NCI-H446 treated with DMSO at 0.1 percent for 48 hours (cell line): ENCODE measurements around the gene ZMIZ1.

ENCODE experiments used
- DNase-seq: peaks from one replicate; lab custom pipeline; 2025; lab: John Stamatoyannopoulos, UW

The ZMIZ1 gene

DNA sequence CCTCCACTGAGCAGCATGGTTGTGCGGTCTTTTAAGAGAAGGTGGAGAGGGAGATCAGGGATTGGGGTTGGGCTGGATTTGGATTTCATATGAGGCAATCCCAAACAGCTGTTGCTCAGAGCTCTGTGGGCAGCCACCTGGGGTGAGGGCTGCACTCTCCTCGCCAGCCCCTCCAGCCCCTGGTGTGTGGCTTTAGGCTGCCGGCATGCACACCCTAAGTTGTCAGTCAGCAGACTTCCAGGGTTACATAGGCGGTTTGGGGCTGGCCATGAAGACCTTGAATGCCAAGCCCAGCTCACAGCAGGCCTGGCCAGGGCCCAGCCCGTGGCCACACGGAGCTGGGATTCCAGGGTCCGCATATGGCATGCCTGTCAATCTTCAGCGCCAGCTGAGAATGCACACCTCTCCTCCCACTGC, 54.8 kb downstream of the ZMIZ1 start:
- DNase-seq: no peak

DNA sequence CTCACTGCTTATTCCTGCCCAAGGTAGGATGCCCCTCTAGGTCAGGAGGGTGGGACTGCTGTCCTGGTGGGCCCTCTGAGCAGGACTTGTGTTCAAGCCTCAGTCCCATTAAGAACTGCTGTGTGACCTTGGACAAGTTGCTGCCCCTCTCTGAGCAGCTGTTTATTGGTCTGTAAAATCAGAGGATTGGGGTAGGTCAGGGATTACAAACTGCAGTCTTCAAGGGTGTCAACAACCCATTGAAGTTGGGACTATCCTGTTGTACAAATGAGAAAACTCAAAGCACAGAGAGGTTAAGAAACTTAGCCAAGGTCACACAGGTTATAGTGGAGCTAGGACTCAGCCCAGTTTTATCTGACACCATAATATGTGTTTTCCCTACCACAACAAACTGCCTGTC, 55.3 kb downstream of the ZMIZ1 start:
- DNase-seq: no peak

DNA sequence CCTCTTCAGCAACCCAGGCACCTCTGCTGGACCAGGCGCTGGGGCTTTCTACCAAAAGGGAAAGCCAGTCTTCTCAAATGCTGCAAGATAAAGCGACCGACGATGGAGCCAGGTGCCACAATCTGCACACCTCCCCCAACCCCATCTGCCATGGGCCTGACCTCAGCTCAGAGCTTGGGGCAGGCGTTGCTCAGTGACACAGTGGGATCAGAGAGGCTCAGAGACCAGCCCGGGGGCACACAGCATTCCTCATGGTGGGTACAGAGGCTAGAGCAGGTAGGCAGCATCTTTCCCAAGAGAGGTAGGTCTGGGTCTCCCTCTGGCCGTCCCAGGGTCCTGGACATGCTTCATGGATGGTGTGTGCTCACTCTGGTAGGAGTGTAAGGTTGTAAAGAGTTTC, 56.3 kb downstream of the ZMIZ1 start:
- DNase-seq: no peak

DNA sequence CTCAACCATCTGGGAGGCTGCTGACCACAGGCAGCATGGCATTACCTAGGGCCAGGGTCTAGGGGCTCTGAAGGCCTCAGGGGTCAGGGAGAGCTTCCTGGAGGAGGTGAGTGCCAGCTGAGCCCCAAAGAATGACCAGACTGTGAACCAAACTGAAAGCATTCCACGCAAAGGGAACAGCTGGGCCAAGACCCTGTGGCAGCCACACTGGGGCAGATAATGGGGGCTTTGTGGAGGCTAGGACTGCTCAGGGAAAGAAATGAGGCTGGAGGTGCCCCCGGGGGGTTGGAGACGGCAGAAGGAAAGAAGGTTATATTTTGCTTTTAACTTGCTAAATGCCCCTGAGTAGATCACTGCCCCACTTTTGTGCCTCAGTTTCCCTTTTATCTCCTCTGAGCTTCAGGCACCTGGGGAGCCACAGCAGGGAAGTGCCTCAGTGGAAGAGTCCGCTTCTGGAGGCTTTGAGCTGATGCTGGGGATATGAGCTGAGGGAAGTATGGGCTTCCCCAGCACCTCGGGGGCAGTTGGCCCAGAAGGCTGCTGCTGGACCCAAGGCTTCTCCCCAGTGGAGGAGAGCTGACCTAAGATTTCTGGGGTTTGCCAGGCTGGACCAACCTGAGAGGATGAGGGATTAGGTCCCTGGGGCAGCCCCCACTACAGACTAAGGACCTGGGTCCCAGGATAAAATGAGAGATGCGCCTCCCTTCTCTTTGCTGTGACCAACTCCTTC, 57.8 kb downstream of the ZMIZ1 start:
- no peak for DNase-seq

DNA sequence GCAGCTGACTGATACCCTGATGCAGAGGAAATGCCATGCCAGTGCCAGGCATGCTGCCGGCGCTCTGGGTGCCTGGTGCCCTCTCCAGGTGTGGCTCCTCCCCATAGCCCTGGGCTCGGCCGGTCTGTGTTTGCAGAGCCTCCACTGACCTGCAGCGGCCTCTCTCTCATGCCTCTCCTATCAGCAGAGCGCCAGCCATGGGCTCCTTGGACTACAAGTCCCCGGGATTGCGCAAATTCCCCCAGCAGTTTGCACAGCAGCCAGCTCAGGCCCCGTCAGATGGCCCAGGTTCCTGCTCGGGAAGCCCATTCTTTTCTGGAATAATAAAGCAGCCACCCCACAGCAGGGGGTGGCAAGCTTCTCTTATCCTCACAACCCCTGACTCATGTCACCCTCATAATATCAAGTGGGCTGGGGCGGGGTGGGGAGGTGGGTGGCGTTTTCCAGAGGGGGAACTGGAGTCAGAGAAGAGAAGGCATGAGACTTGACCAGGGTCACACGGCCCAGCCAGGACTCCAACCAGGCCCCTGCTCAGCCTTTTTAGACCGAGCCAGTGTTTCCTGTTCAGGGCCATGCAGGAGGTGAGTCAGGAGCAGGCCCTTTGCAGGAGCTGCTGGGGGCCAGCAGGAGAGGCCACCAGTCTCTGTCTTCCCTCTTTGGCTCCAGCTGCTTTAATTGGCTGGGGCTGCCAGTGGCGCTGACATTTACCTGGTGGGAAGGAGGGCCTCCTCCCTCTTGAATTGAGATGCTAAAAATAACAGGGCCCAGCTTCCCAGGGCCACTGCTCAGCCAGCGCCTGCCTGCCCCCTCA, 58.6 kb downstream of the ZMIZ1 start:
- no peak for DNase-seq

DNA sequence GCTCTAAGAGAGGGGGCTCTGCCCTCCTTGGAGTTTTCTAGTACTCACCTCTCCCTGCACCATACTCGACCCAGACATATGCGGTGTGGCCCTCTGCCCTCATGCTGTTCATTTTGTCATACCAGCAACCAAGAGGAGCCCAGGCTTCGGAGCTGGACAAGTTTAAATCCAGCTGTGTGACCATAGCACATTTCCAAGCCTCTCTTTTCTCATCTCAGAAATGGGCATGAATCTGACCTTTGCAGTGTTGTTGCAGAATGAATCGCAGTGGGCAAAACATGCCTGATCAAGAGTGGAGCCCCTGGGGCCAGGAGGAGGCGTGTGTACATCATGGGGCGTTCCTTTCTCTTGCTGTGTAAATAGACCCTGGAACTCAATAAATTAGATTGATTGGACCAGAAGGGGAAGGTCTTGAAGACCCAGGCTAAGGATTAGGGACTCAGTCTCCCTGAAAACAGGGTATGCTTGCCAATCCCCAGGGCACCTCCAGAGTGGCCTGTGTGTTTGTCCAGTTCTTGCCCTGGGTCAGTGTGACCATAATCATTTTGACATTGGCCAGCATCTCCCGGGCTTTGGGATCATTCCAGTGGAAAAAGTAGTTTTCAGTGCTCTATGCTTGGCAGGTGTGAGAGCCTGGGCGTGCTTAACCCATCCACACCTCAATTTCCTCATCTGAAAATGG, 59.6 kb downstream of the ZMIZ1 start:
- no peak for DNase-seq

DNA sequence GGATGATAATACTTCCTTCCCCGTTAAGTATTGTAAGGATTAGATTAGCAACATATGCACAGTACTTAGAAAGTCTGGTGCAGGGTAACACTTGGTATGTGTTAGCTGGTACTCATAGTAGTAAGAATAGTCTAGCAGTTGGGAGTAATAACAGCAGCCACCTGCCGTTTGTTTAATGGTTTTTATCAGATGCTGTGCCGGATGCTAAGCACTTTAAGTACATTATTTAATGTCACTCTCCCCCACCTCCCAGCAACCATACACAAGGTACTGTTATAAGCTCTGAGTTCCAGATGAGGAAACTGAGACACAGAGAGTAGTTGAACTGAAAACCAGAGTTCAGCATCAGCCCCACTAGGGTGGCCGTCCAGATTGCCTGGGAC, 60.1 kb downstream of the ZMIZ1 start:
- DNase-seq: no peak

DNA sequence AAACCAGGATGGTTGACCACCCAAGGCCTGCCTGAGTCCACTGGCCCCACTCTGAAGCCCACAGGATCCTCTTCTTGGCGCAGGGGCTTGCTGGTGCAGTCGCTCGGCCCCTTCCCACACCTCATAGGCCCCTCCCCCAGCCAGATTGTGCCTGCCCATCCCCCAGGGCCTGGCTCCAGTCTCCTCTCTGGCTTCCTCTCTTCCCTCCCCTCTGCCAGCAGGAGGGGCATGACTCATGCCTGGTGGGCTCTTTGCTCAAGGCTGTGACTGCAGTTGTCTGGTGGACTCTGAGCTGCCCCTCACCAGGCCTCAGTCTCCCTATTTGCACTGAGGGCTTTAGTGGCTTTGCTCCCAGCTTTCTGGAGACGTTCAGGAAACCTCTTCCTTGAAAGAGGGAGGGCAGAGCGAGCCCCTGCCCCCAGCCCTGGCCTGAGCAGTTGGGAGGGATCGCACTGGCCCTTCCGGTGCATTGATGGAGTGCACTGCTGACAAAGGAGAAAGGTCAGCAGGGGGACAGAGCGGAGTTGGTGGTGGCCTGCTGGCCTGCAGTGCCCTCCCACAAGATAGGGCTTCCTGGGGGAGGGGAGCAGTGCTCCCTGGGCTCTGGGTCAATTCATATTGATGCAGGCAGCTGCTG, 60.7 kb downstream of the ZMIZ1 start:
- DNase-seq: no peak

DNA sequence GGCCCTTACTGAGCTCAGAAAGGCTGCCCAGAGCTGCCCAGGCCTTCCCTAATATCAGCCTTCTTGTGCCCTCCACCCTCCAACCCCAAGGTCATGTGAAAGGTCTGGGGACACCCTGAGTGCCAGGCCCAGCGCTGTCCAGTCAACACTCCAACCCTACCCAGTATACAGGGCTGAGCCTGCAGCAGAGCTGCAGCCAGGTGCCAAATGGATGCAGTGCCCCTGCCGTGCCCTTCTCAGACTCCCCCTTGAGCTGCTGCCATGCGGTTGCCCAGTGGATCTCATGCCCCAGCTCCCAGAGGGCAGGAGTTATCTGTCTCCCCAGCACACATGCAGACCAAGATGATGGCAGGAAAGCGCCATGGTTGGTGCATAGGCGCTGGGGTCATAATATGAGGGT, 61.5 kb downstream of the ZMIZ1 start:
- DNase-seq: no peak

DNA sequence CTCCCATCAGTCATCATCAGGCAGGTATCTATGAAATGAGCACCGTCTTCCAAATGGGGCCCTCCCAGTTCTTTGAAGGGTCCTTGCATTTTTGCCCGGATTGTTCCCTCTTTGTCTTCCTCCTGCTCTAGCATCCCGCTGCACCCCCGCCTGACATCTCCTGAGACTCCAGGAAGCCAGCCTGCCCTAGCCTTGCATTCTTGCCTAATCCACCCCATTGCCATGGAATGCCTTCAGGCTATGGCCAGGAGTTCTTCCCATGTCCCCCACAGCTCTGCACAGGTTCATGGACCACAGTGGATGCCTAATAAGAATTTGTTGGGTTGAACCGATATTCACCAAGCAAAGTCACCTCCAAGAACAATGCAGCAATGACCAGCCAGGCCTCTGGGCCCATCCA, 62.1 kb downstream of the ZMIZ1 start:
- DNase-seq: no peak

DNA sequence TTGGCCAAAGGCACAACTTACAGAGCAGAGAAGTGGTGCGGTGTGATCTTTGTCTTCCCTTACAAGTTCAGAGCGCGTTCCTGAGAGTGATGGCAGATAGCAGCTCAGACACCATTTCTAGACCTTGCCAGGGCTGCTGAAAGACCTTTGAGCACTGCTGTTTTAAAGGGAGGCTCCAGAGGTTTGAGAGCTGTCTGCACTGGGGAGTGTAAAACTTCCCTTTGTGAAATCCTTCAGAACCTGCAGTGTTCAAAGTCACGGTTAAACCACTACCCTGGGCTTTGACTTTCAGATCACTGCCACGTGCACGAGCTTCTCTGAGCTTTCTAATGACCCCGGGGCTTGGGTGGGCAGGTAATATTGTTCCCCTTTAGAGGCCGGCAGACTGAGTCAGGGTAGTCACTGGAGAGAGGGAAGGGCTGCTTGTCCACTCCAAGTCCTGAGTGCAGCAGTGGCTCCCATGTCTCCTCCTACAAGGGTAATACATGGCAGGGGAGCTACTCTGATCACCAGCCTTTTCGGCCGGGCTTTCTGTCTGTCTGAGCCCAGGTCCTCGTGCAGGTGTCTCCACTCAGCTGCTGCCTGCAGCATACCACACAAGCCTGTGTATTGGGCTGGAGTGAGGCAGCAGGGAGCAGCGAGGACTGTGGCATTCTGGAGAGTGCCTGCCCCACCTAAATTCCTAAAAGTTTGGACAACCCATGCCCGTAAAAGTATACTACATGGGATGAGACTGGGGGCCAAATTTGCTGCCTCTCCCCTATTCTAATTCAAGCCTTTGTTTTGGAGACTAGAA, 63.3 kb downstream of the ZMIZ1 start:
- no peak for DNase-seq

DNA sequence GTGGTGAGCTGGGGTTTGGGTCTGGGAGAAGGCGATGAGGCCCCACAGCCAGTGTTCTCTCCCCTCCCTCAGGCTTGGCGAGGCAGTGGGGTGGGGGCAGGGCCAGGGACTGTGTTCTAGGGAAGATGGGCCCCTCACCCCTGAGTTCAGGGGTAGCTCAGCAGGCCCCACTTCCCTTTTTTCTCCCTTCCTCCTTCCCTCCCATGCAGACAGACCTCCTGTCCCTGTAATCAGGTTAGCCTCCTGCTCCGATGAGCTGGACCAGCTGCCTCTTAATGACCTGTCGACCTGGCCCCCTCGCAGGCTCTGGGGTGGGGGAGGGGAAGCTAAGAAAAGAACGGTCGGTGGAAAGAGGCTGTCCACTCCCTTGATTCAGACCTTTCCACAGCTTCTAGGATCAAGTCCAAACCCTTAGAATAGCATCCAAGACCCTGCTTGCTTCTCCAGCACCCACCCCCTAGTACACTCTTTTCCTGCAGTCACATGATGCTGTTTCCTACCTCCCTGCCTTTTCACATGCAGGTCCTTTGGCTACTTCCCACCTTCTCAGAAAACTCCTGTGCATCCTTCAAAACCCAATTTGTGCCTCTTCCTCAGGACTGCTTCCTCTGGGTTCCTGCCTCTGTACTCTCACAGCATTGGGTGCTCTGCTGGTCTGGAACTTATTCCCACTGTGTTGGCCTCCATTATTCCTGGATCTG, 64.1 kb downstream of the ZMIZ1 start:
- DNase-seq: no peak

DNA sequence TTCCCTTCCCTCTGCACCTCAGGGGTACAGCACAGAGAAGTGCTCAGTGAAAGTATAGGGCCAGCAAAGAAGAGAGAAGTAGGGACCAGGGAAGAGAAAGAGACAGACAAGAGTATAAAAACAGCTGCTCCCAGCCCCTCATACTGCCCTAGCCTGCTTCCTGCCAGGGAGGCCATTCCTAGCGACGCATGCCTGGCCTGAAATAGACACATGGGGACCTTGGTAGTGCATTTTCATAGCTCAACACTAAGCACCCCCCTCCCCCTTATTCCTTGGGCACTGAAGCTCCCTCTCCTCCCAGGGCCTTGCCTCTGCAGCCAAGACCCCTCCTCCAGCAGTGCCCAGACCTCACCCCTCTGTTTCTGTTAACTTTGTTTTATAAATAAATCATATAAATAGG, 64.7 kb downstream of the ZMIZ1 start:
- DNase-seq: no peak

DNA sequence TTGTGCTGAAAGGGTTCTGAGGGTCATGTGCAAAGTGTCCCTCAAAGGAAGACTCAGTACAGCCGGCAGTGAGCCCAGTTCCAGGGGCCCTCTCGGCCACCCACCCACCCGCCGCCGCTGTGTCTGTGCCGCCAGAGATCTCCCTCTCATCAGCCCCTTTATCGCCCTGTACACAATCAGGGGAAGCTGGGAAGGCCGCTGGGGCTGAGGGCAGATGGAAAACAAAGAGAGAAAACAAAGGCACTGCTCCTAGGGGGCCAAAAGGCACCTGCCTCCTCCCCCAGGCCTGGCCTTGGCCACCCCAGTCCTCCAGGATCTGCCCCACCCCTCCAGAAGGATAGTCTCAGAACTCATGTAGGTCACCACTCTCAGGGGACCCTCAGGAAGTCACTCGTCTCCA, 67.0 kb downstream of the ZMIZ1 start:
- no peak for DNase-seq

DNA sequence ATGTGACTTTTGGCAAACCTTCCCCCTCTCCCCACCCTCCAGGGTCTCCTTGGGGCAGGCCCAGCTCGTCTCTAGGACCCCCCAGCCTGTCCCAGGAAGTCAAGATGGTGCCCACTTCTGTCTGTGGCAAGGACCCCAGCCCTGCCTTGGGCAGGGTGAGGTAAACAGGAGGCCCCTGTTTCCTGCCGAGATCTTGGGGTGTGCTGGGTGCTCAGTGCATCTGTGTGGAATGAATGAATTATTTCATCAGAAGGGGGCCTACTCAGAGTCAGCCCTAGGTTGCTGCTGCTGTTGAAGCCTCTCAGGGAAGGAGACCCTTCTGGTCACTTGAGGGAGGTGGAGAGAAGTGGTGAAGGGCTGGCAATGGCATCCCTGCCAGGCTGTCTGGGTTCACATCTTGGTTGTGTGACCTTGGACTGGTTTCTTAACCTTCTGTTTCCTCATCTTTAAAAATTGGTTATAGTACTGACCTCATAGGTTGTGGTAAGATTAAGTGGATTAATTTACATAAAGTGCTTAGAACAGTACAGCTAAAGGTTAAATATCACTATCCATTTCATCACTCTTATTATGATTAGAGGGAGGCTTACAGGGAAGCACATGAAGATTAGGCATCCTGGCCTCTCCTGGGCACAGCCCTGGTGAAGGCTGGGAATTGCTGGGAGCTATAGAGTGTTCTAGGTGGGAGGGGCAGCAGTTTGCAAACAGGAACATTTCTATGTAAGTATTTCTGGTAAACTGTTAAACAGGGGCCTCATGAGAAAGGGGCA, 67.7 kb downstream of the ZMIZ1 start:
- no peak for DNase-seq

DNA sequence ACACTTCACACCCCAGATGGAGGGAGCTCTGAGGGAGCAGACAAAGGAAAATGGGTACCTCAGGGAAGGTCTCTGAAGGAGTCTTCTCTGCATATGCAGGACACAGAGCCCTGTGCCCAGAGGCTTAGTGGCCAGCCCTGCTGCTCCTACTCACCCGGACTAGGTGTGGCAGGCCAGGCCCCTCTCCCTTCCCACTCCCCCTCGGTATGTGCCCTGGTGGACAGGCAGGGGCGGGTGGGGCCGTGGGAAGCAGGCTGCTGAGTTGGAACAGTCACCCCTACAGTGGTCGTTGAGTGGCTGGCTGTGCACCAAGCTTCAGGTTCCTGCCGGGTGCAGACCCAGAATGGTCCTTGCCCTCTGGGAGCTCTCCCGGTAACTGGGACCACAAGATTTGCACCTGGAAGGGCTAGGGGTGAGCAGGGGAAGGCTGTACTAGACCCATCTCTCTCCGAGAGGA, 68.6 kb downstream of the ZMIZ1 start:
- no peak for DNase-seq

DNA sequence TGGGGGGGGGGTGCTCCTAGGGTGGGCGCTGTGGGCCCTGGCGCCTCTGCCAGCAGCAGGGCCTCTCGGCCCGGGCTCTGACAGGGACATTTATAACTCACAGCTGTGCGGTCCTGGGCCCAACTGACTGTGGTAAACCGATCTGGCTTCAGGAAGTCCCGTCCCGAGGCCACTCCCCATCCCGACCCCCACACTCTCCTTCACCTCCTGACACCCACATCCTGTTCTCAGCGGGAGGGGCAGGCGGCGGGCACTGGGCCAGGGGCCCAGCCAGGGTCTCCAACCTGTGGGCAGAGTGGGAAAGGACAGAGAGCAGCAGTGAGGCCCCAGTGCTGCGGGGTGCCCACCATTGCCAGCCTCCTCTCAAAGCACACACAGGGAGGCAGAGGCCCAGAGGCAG, 69.1 kb downstream of the ZMIZ1 start:
- DNase-seq: no peak

DNA sequence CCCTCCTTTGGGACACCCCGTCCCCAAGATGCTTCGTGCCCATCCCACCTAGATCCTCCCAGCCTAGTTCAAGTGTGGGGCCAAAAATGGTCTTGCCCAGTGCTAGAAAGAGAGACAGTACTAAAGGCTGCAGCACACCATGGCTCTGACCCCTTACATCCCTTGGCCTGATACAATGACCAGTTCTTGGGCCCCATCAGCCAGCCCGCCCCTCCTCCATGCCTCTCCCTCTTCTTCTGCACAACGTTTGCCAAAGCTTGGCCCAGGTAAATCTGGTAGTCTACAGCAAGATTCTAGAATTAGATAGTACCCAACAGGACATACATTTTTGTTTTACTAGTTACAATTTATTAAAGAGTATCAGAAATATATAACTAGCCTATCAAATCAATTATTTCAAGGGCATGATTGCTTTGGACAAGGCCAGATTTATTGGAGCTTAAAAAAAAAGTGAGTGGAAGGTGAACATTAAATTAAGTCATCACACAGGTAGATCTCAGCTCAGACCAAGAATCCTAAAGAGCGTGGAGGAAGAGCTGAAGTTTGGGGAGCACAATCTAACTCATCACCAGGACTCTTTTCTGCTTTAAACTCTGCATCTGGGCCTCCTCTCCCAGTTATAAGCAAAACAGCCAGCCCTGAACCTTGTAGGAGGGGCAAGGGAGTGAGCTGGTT, 69.8 kb downstream of the ZMIZ1 start:
- no peak for DNase-seq

DNA sequence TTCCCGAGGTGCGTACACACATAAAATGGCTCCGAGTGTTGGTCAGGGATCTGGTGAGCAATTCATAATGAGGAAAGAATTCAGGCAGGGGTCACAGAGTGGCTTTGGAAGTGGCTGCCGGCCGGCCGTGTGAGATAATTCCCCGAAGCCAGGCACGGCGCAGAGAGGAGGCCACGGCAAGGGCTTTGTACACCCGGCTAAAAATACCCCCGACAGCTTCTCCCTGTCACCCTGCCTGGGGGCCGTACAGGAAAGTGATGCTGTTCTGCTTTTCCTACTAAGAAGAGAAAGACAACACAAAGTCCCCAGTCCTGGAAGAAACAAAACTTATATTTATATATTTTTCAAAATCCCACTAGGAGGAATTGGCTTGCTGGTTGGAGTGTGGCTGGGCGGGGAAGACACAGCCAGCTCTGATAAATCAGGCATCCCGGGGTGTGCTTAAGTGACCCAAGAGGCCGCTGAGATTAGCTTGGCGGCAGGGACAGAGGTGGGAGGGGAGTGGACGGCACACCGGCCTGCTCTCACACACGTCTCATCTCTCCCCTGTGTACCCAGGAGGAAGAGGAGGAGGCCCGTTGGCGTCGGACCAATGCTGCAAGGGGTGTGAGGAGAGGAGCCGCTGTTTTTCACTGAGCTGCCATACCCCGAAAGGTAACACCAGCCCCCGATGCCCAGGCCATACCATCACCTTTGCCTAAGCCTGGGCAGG, 70.5 kb downstream of the ZMIZ1 start:
- DNase-seq: no peak
